GM12891 (cell line): ENCODE data around the gene CFAP73.
A peak's percentile ranks its signal among the peaks of the same experiment; 100 is the strongest.

Experiments
- DNase-seq: peaks from one replicate; pipeline ENCODE4 v3.0.0; 2011; ENCODE audit warnings: low spot score; ENCODE audit not compliant: insufficient read length
- FAIRE-seq: peaks from 2 replicates; lab custom pipeline; 2011; peaks lifted over from hg19 to GRCh38; lab: Jason Lieb, UNC
- PAX5 ChIP-seq: IDR thresholded peaks from 2 replicates; pipeline ENCODE4 v1.6.1; 2011; ENCODE audit warnings: low read length, moderate library complexity, mild to moderate bottlenecking; ENCODE audit not compliant: insufficient read depth, severe bottlenecking
- POLR2A ChIP-seq: IDR thresholded peaks from 2 replicates; pipeline ENCODE4 v1.6.1; 2011; ENCODE audit warnings: low read depth, low read length, control low read depth
- POLR2AphosphoS5 ChIP-seq: IDR thresholded peaks from 2 replicates; pipeline ENCODE4 v1.6.1; 2011; ENCODE audit warnings: low read depth, low read length, control low read depth
- POU2F2 ChIP-seq: IDR thresholded peaks from 2 replicates; pipeline ENCODE4 v1.6.1; 2011; ENCODE audit warnings: low read depth, mild to moderate bottlenecking, control low read depth, low read length, moderate library complexity
- SPI1 ChIP-seq: IDR thresholded peaks from 2 replicates; pipeline ENCODE4 v1.6.1; 2011; ENCODE audit warnings: low read depth, low read length, control low read depth
- TAF1 ChIP-seq: IDR thresholded peaks from 2 replicates; pipeline ENCODE4 v1.6.1; 2011; ENCODE audit warnings: low read depth, low read length, control low read depth

CFAP73 gene

GRCh38 chr12:113171543-113171942 lies 22.0 kb downstream of the CFAP73 start:
- FAIRE-seq, result peak; percentile 81
- no peak for DNase-seq
- no peak for TF ChIP-seq POU2F2
- TF ChIP-seq PAX5, result no peak
- TF ChIP-seq POLR2AphosphoS5, result no peak
- no peak for TF ChIP-seq TAF1

- TF ChIP-seq POLR2AphosphoS5 (no peak), POU2F2 (no peak), TAF1 (no peak), POLR2A (no peak), SPI1 (no peak), PAX5 (no peak)
- FAIRE-seq, result no peak
- DNase-seq, result no peak
These were observed 22.7 kb downstream of the CFAP73 start for GRCh38 chr12:113172185-113172584.

GRCh38 chr12:113173081-113173698 lies 23.7 kb downstream of the CFAP73 start:
- DNase-seq (no peak), FAIRE-seq (peak; percentile 94)
- TF ChIP-seq POLR2AphosphoS5 (no peak), POLR2A (no peak), POU2F2 (no peak), PAX5 (peak; percentile 86)

GRCh38 chr12:113174461-113175384 lies 25.2 kb downstream of the CFAP73 start:
- FAIRE-seq (peak; percentile 89), DNase-seq (peak; percentile 88)
- TF ChIP-seq TAF1, result no peak
- TF ChIP-seq POU2F2, result no peak
- TF ChIP-seq POLR2A, result no peak
- peak; percentile 35; the same call in 1 of the 2 replicates for TF ChIP-seq POLR2AphosphoS5

- DNase-seq, result no peak
- no peak for FAIRE-seq
- no peak for TF ChIP-seq PAX5
- TF ChIP-seq POU2F2, result no peak
These were observed 29.5 kb downstream of the CFAP73 start for GRCh38 chr12:113179023-113179422.

- FAIRE-seq (no peak), DNase-seq (no peak)
- TF ChIP-seq SPI1, result no peak
- TF ChIP-seq TAF1, result no peak
- TF ChIP-seq POLR2A, result no peak
- TF ChIP-seq POLR2AphosphoS5, result no peak
- no peak for TF ChIP-seq POU2F2
- no peak for TF ChIP-seq PAX5
These were observed 30.8 kb downstream of the CFAP73 start for GRCh38 chr12:113180333-113180732.

GRCh38 chr12:113181975-113182374 lies 32.5 kb downstream of the CFAP73 start:
- FAIRE-seq (no peak), DNase-seq (no peak)
- TF ChIP-seq TAF1 (no peak), POLR2AphosphoS5 (no peak), POLR2A (no peak), PAX5 (no peak), SPI1 (no peak), POU2F2 (no peak)

GRCh38 chr12:113183030-113183589 lies 33.6 kb downstream of the CFAP73 start:
- no peak for DNase-seq
- no peak for FAIRE-seq
- TF ChIP-seq SPI1 (no peak), PAX5 (no peak), POLR2AphosphoS5 (no peak), TAF1 (no peak), POLR2A (no peak), POU2F2 (no peak)

- FAIRE-seq (no peak), DNase-seq (no peak)
- 0 out of 2 replicates have a peak, but pooled peaks have one; percentile 6 for TF ChIP-seq SPI1
- TF ChIP-seq POU2F2, result no peak
- no peak for TF ChIP-seq POLR2A
These were observed 34.8 kb downstream of the CFAP73 start for GRCh38 chr12:113184098-113184899.

GRCh38 chr12:113184900-113185179 lies 35.3 kb downstream of the CFAP73 start:
- FAIRE-seq, result peak; percentile 91
- peak; percentile 87 for DNase-seq
- TF ChIP-seq TAF1 (no peak), PAX5 (no peak), POLR2AphosphoS5 (no peak), SPI1 (no peak), POU2F2 (no peak), POLR2A (no peak)
